SK-N-SH (cell line): Measurements from ENCODE around the gene GNAT2. TPM values are rescaled to one million over a fixed set of nuclear protein-coding genes. Genes with fewer than 3 reads are reported as not detected.

ENCODE experiments used
- CTCF ChIA-PET: fragments of 300-600, 350-600 bp; formaldehyde crosslinking; extraction: SDS; loops from one replicate; lab custom pipeline; 2021; lab: Yijun Ruan, JAX
- POLR2A ChIA-PET: fragments of 350-600 bp; sonication (Branson Sonifier 250); formaldehyde crosslinking; extraction: SDS; loops from one replicate; lab custom pipeline; 2020; ENCODE audit warnings: antibody characterized with exemption, inconsistent platforms; lab: Yijun Ruan, JAX
- DNase-seq: peaks from one replicate; pipeline ENCODE4 v3.0.0; 2012
- H2AFZ ChIP-seq: fragments of 200-600 bp; sonication (generic); 2 replicates; pipeline ENCODE4 v1.8.1; 2016; ENCODE audit warnings: antibody characterized with exemption, mild to moderate bottlenecking, low read depth
- H3F3A ChIP-seq: fragments of 200-600 bp; sonication (generic); replicated peaks from 2 replicates; pipeline ENCODE3; 2016; ENCODE audit warnings: antibody characterized with exemption, mild to moderate bottlenecking; ENCODE audit not compliant: insufficient read depth
- H3K27ac ChIP-seq, 2 experiments: fragments of 200-500 bp in 1 of 2; fragments of 200-600 bp in 1 of 2; sonication (Bioruptor generic) in 1 of 2; sonication (generic), shearing (Covaris generic) in 1 of 2; 2 replicates each; pipeline versions ENCODE4 v1.5.1 to v1.6.1; 2014 to 2016; ENCODE audit warnings: low read depth in 2 of 2, inconsistent platforms in 1 of 2, low read length in 1 of 2, mild to moderate bottlenecking in 1 of 2, mixed read lengths in 1 of 2
- H3K27me3 ChIP-seq: fragments of 200-600 bp; sonication (generic), shearing (Covaris generic); 2 replicates; pipeline ENCODE4 v1.6.1; 2016; ENCODE audit warnings: mixed run types; ENCODE audit not compliant: insufficient read depth
- H3K36me3 ChIP-seq, 2 experiments: fragments of 200-500 bp in 1 of 2; fragments of 200-600 bp in 1 of 2; sonication (Bioruptor generic) in 1 of 2; sonication (generic) in 1 of 2; replicated peaks in 1 of 2; 2 replicates each; pipeline versions ENCODE3 to v1.5.1; 2014 to 2016; ENCODE audit warnings: low read length in 1 of 2, mild to moderate bottlenecking in 1 of 2; ENCODE audit not compliant: insufficient read depth in 2 of 2, control insufficient read depth in 1 of 2
- H3K4me1 ChIP-seq, 2 experiments: fragments of 200-500 bp in 1 of 2; fragments of 200-600 bp in 1 of 2; sonication (Bioruptor generic) in 1 of 2; sonication (generic), shearing (Covaris generic) in 1 of 2; 2 replicates each; pipeline versions ENCODE4 v1.5.1 to v1.6.1; 2014 to 2016; ENCODE audit warnings: low read depth in 1 of 2, low read length in 1 of 2, mixed run types in 1 of 2; ENCODE audit not compliant: insufficient read depth in 2 of 2, control insufficient read depth in 1 of 2
- H3K4me2 ChIP-seq: fragments of 200-600 bp; sonication (generic), shearing (Covaris generic); 2 replicates; pipeline ENCODE4 v1.6.1; 2017; ENCODE audit warnings: mixed run types
- H3K4me3 ChIP-seq, 2 experiments: fragments of 200-500 bp in 1 of 2; fragments of 200-600 bp in 1 of 2; sonication (Bioruptor generic) in 1 of 2; sonication (generic), shearing (Covaris generic) in 1 of 2; 2 replicates each; pipeline versions ENCODE4 v1.5.1 to v1.8.1; 2014 to 2016; ENCODE audit warnings: low read depth in 2 of 2, inconsistent platforms in 1 of 2, low read length in 1 of 2, mild to moderate bottlenecking in 1 of 2, mixed read lengths in 1 of 2, moderate library complexity in 1 of 2
- H3K79me2 ChIP-seq: fragments of 200-600 bp; sonication (generic); 2 replicates; pipeline ENCODE4 v1.8.1; 2017; ENCODE audit warnings: mild to moderate bottlenecking; ENCODE audit not compliant: insufficient read depth
- H3K9ac ChIP-seq: fragments of 200-600 bp; sonication (generic); 2 replicates; pipeline ENCODE4 v1.6.1; 2017; ENCODE audit warnings: mixed run types
- H3K9me2 ChIP-seq: fragments of 200-600 bp; sonication (generic); 2 replicates; pipeline ENCODE4 v1.6.1; 2017; ENCODE audit warnings: mixed run types
- H3K9me3 ChIP-seq: fragments of 200-600 bp; sonication (generic); 2 replicates; pipeline ENCODE4 v1.6.1; 2017; ENCODE audit warnings: mixed run types, mild to moderate bottlenecking, moderate library complexity
- H4K20me1 ChIP-seq: fragments of 200-600 bp; sonication (generic); 2 replicates; pipeline ENCODE4 v1.6.1; 2017; ENCODE audit warnings: mild to moderate bottlenecking, mixed run types; ENCODE audit not compliant: insufficient read depth
- ELF1 ChIP-seq: IDR thresholded peaks from 2 replicates; pipeline ENCODE4 v1.4.0; 2012
- EP300 ChIP-seq, 2 experiments: IDR thresholded peaks; 2 replicates each; pipeline versions ENCODE4 v1.4.0 to v1.6.1; 2012; ENCODE audit warnings: borderline replicate concordance in 1 of 2, low read depth in 1 of 2, low read length in 1 of 2
- EZH2phosphoT487 ChIP-seq: fragments of 200-600 bp; sonication (generic); IDR thresholded peaks from 2 replicates; pipeline ENCODE4 v1.6.1; 2017; ENCODE audit warnings: low read depth, mixed run types, mild to moderate bottlenecking, antibody characterized with exemption, moderate library complexity, borderline replicate concordance
- JUND ChIP-seq: IDR thresholded peaks from 2 replicates; pipeline ENCODE4 v1.4.0; 2012
- MXI1 ChIP-seq: IDR thresholded peaks from 2 replicates; pipeline ENCODE4 v1.6.1; 2012; ENCODE audit warnings: mild to moderate bottlenecking, low read depth, low read length, improper control_type of control experiment
- NFIC ChIP-seq: IDR thresholded peaks from 2 replicates; pipeline ENCODE4 v1.4.0; 2012; ENCODE audit warnings: borderline replicate concordance
- NRF1 ChIP-seq: IDR thresholded peaks from 2 replicates; pipeline ENCODE4 v1.6.1; 2012; ENCODE audit warnings: low read depth, mild to moderate bottlenecking, low read length
- POLR2AphosphoS5 ChIP-seq: IDR thresholded peaks from 2 replicates; pipeline ENCODE4 v1.6.1; 2012; ENCODE audit warnings: low read depth, low read length
- RAD21 ChIP-seq: IDR thresholded peaks from 2 replicates; pipeline ENCODE4 v1.6.1; 2012; ENCODE audit warnings: mild to moderate bottlenecking, low read length
- RCOR1 ChIP-seq: fragments of 150-350 bp; IDR thresholded peaks from 2 replicates; pipeline ENCODE4 v1.6.1; 2017; ENCODE audit warnings: antibody characterized with exemption, low read length
- RXRA ChIP-seq: IDR thresholded peaks from 2 replicates; pipeline ENCODE4 v1.4.0; 2012; ENCODE audit warnings: low read depth, mild to moderate bottlenecking, borderline replicate concordance
- SIN3A ChIP-seq: IDR thresholded peaks from 2 replicates; pipeline ENCODE4 v1.6.1; 2012; ENCODE audit warnings: low read depth, mild to moderate bottlenecking, low read length, moderate library complexity, borderline replicate concordance
- SMC3 ChIP-seq: IDR thresholded peaks from 2 replicates; pipeline ENCODE4 v1.6.1; 2012; ENCODE audit warnings: low read depth, low read length, improper control_type of control experiment
- TAF1 ChIP-seq: IDR thresholded peaks from 2 replicates; pipeline ENCODE4 v1.6.1; 2012; ENCODE audit warnings: low read depth, mild to moderate bottlenecking, low read length, moderate library complexity, borderline replicate concordance
- TCF12 ChIP-seq: IDR thresholded peaks from 2 replicates; pipeline ENCODE4 v1.4.0; 2012
- YY1 ChIP-seq: IDR thresholded peaks from 2 replicates; pipeline ENCODE4 v1.4.0; 2012; ENCODE audit warnings: low read depth, mild to moderate bottlenecking
- WGBS: methylation state at CpG from one replicate; pipeline ENCODE4 v1.1.6; 2017; ENCODE audit warnings: low lambda C conversion rate; 5-methylcytosine and 5-hydroxymethylcytosine counted together
- polyA plus RNA-seq, 3 experiments: library from polyadenylated mRNA; depleted of rRNA; stranded (reverse); fragments of >200 nt; gene quantifications; 2 replicates each; pipeline ENCODE4 v1.2.3, GENCODE V29; 2012
- TF ChIP-seq, protein P1 (sequence below): fragments of 150-350 bp; IDR thresholded peaks from 2 replicates; pipeline ENCODE4 v1.6.1; 2017; ENCODE audit warnings: antibody characterized with exemption, low read length, low read depth, borderline replicate concordance
- TF ChIP-seq, protein P2 (sequence below): IDR thresholded peaks from 2 replicates; pipeline ENCODE4 v1.4.0; 2012; ENCODE audit warnings: low read depth
- TF ChIP-seq, protein P3 (sequence below): IDR thresholded peaks from 2 replicates; pipeline ENCODE4 v1.4.0; 2012; ENCODE audit warnings: low read depth, borderline replicate concordance
- TF ChIP-seq, protein P4 (sequence below): IDR thresholded peaks from 2 replicates; pipeline ENCODE4; 2012

GNAT2 gene
- polyA plus RNA-seq, 1 of the 3 experiments (the other 2 are of a cell fraction): 0.16 TPM

DNA sequence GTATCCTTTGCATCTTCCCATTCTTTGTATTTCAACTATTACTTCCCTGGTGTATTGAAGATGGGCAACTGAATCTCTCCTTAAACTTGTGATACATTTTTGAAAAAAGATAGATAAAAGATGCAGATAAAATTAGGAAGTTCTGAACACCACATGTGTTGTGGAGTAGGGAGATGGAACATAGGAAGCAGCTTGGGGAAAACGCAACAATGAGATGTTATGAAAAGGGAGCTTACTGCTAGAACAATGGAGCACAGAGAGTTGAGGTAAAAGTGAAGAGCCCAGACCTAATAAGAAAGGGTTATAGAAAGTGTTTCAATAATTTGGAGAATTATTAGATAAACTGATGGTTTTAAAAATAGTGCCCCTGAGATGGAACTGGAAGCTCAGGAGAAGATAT lies 50.1 kb downstream of the GNAT2 start:
- CTCF ChIA-PET: interaction anchor here (0.7 to 3.3 kb wide), 4 partner anchors 11 to 81 kb away, joined by 3 to 9 read pairs (median 4); no protein-coding TSS in a partner anchor
- WGBS: 96% methylated on average over 1 of the region's 1 CpG
- Histone ChIP-seq H3K4me1 (peaks cover 0 to 7% of the 10 kb centered on the region in 2 experiments; a peak in 2 of 4 replicates), H3K36me3 (peaks cover 0 to 5% of the 10 kb centered on the region in 2 experiments), H3K4me2 (no peak overlapping the region), H4K20me1 (peaks cover 95% of the 10 kb centered on the region), H3K9ac (no peak overlapping the region), H3K79me2 (peaks cover 100% of the 10 kb centered on the region), H3K9me2 (no peaks in the 10 kb centered on the region), H3K27me3 (no peaks in the 10 kb centered on the region), H3K27ac (no peak overlapping the region), H3F3A (peaks cover 5% of the 10 kb centered on the region), H2AFZ (no peak overlapping the region), H3K9me3 (no peaks in the 10 kb centered on the region), H3K4me3 (no peak overlapping the region)
- POLR2A ChIA-PET: interaction anchor here (0.5 kb wide), 1 partner anchor 14 kb away, joined by 3 read pairs; no protein-coding TSS in a partner anchor
- no peak for TF ChIP-seq TAF1
- TF ChIP-seq NRF1: no peak
- TF ChIP-seq RCOR1: no peak
- no peak for TF ChIP-seq EP300 (IDR thresholded peaks at IDR 0.05; ENCODE audit: borderline replicate concordance in 1 of 2, low read depth in 1 of 2, low read length in 1 of 2)
- TF ChIP-seq, protein P1, sequence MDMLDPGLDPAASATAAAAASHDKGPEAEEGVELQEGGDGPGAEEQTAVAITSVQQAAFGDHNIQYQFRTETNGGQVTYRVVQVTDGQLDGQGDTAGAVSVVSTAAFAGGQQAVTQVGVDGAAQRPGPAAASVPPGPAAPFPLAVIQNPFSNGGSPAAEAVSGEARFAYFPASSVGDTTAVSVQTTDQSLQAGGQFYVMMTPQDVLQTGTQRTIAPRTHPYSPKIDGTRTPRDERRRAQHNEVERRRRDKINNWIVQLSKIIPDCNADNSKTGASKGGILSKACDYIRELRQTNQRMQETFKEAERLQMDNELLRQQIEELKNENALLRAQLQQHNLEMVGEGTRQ: no peak
- TF ChIP-seq YY1: no peak
- TF ChIP-seq RAD21: no peak
- TF ChIP-seq, protein P2, sequence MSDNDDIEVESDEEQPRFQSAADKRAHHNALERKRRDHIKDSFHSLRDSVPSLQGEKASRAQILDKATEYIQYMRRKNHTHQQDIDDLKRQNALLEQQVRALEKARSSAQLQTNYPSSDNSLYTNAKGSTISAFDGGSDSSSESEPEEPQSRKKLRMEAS: no peak
- TF ChIP-seq EZH2phosphoT487: no peak
- DNase-seq: no peak

DNA sequence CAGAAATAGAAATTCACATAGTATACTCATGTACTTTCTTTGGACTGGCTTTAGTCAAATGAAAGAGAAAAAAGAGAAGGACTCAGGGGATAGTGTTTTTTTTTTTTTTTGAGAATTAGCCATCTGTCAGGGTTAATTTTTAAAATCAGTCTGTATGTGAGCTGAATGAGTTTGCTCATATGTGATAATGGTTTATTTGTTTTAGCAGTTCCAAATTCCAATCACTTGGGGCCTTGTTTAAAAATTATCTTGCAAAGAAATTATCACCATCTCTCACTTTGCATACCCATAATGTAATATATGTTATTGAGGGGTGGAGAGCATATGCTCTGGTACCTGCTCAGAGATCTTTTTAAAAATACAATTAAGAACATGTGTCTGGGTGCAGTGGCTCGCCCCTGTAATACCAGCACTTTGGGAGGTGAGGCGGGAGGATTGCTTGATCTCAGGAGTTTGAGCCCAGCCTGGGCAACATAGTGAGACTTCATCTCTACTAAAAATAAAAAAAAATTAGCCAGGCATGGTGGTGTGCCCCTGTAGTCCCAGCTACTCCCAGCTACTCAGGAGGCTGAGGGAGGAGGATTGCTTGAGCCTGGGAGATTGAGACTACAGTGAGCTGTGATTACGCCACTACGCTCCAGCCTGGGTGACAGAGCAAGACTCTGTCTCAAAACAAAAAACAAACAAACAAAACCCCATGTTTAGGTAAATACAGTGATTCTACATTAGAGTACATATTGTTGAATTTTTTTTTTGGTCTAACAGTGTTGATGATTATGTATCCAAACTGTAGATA lies 51.3 kb downstream of the GNAT2 start:
- Histone ChIP-seq H3K4me1 (peaks cover 4 to 9% of the 10 kb centered on the region in 2 experiments; a peak in 3 of 4 replicates), H3K4me2 (no peak overlapping the region), H3F3A (no peaks in the 10 kb centered on the region), H3K27ac (no peak overlapping the region), H3K4me3 (no peak overlapping the region), H4K20me1 (peaks cover 98% of the 10 kb centered on the region), H3K27me3 (no peaks in the 10 kb centered on the region), H3K9me2 (no peaks in the 10 kb centered on the region), H3K79me2 (peaks cover 100% of the 10 kb centered on the region), H2AFZ (no peak overlapping the region), H3K9ac (no peak overlapping the region), H3K9me3 (no peaks in the 10 kb centered on the region), H3K36me3 (no peaks in the 10 kb centered on the region)
- DNase-seq: no peak
- ChIA-PET POLR2A (no interaction called here), CTCF (interaction anchor here (1.0 to 3.3 kb wide), 3 partner anchors 19 to 72 kb away, joined by 3 to 9 read pairs (median 3); no protein-coding TSS in a partner anchor)
- TF ChIP-seq POLR2AphosphoS5 (no peak), EZH2phosphoT487 (no peak), TCF12 (no peak), JUND (no peak), EP300 (IDR thresholded peaks at IDR 0.05; ENCODE audit: borderline replicate concordance in 1 of 2, low read depth in 1 of 2, low read length in 1 of 2) (no peak), RXRA (no peak), SMC3 (no peak), SIN3A (no peak), ELF1 (no peak), MXI1 (no peak), NFIC (no peak), RAD21 (no peak)
- TF ChIP-seq, protein P3, sequence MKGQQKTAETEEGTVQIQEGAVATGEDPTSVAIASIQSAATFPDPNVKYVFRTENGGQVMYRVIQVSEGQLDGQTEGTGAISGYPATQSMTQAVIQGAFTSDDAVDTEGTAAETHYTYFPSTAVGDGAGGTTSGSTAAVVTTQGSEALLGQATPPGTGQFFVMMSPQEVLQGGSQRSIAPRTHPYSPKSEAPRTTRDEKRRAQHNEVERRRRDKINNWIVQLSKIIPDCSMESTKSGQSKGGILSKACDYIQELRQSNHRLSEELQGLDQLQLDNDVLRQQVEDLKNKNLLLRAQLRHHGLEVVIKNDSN: no peak
- TF ChIP-seq, protein P2: no peak
- TF ChIP-seq, protein P4, sequence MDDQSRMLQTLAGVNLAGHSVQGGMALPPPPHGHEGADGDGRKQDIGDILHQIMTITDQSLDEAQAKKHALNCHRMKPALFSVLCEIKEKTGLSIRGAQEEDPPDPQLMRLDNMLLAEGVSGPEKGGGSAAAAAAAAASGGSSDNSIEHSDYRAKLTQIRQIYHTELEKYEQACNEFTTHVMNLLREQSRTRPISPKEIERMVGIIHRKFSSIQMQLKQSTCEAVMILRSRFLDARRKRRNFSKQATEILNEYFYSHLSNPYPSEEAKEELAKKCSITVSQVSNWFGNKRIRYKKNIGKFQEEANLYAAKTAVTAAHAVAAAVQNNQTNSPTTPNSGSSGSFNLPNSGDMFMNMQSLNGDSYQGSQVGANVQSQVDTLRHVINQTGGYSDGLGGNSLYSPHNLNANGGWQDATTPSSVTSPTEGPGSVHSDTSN: no peak
- 95% methylated on average over 4 of the region's 4 CpGs for WGBS
